H1 (cell line): Measurements from ENCODE around the gene BGN. TPM values are rescaled to one million over a fixed set of nuclear protein-coding genes. Genes with fewer than 3 reads are reported as not detected.

Experiments
- CTCF ChIA-PET: fragments of 300-600 bp; sonication (Branson Sonifier 250); formaldehyde crosslinking; loops from one replicate; lab custom pipeline; 2021; ENCODE audit not compliant: partially characterized antibody; lab: Charles Lee
- POLR2A ChIA-PET: fragments of 300-600 bp; sonication (Branson Sonifier 250); formaldehyde crosslinking; loops from one replicate; lab custom pipeline; 2021; ENCODE audit warnings: inconsistent platforms; ENCODE audit not compliant: partially characterized antibody; lab: Charles Lee
- DNase-seq, 2 experiments: peaks; one replicate each; pipeline versions ENCODE4 v3.0.0 to v3.0.0-alpha.2; 2010 to 2022; ENCODE audit warnings: low spot score in 2 of 2, low read depth in 1 of 2, mixed read lengths in 1 of 2
- FAIRE-seq: peaks from 2 replicates; lab custom pipeline; 2011; peaks lifted over from hg19 to GRCh38; lab: Jason Lieb, UNC
- H2AFZ ChIP-seq: 2 replicates; pipeline ENCODE4 v1.8.1; 2012; ENCODE audit warnings: low read length, inconsistent platforms
- H2AK5ac ChIP-seq: 2 replicates; pipeline ENCODE4 v1.6.1; 2013; ENCODE audit warnings: low read depth, low read length
- H2BK120ac ChIP-seq: replicated peaks from 2 replicates; pipeline ENCODE3; 2013; ENCODE audit warnings: low read depth, low read length, inconsistent platforms
- H2BK12ac ChIP-seq: 2 replicates; pipeline ENCODE4 v1.6.1; 2013; ENCODE audit warnings: low read depth, low read length
- H2BK15ac ChIP-seq: 2 replicates; pipeline ENCODE4 v1.6.1; 2013; ENCODE audit warnings: low read length
- H2BK20ac ChIP-seq: 2 replicates; pipeline ENCODE4 v1.6.1; 2013; ENCODE audit warnings: low read length
- H2BK5ac ChIP-seq: 2 replicates; pipeline ENCODE4 v1.6.1; 2013; ENCODE audit warnings: low read depth, low read length
- H3K14ac ChIP-seq: 2 replicates; pipeline ENCODE4 v1.6.1; 2013; ENCODE audit warnings: inconsistent platforms; ENCODE audit not compliant: insufficient read length
- H3K18ac ChIP-seq: 2 replicates; pipeline ENCODE4 v1.6.1; 2013; ENCODE audit warnings: low read length; ENCODE audit errors: extremely low read depth
- H3K23ac ChIP-seq: 2 replicates; pipeline ENCODE4 v1.6.1; 2013; ENCODE audit warnings: inconsistent platforms; ENCODE audit not compliant: insufficient read length
- H3K23me2 ChIP-seq: 2 replicates; pipeline ENCODE4 v1.6.1; 2013; ENCODE audit warnings: low read depth, low read length
- H3K27ac ChIP-seq: 2 replicates; pipeline ENCODE4 v1.6.1; 2011; ENCODE audit warnings: low read depth, low read length, inconsistent platforms
- H3K27me3 ChIP-seq, 4 experiments: replicated peaks in 1 of 4; 1 replicate in 1 of 4; 2 replicates in 3 of 4; pipeline versions ENCODE4 v1.6.1 to v1.8.1; 2011 to 2013; ENCODE audit warnings: low read length in 3 of 4, mild to moderate bottlenecking in 3 of 4, inconsistent platforms in 2 of 4, mixed read lengths in 2 of 4, moderate library complexity in 1 of 4; ENCODE audit not compliant: control insufficient read depth in 3 of 4, insufficient read depth in 3 of 4; ENCODE audit errors: extremely low read depth in 1 of 4
- H3K36me3 ChIP-seq, 4 experiments: 2 replicates each; pipeline versions ENCODE4 v1.6.1 to v1.8.1; 2011 to 2013; ENCODE audit warnings: mild to moderate bottlenecking in 4 of 4, low read length in 3 of 4, moderate library complexity in 2 of 4, control low read depth in 1 of 4, inconsistent platforms in 1 of 4; ENCODE audit not compliant: insufficient read depth in 4 of 4, control insufficient read depth in 2 of 4
- H3K4ac ChIP-seq: replicated peaks from 2 replicates; pipeline ENCODE3; 2013; ENCODE audit warnings: low read length, low read depth, mixed read lengths, inconsistent platforms; ENCODE audit not compliant: insufficient read length
- H3K4me1 ChIP-seq, 4 experiments: replicated peaks in 1 of 4; 1 replicate in 1 of 4; 2 replicates in 3 of 4; pipeline versions ENCODE4 v1.6.1 to v1.8.1; 2011 to 2013; ENCODE audit warnings: low read length in 3 of 4, inconsistent platforms in 2 of 4, mixed read lengths in 1 of 4; ENCODE audit not compliant: insufficient read depth in 4 of 4, control insufficient read depth in 3 of 4
- H3K4me2 ChIP-seq, 2 experiments: 2 replicates each; pipeline versions ENCODE4 v1.6.1 to v1.8.1; 2011 to 2013; ENCODE audit warnings: low read depth in 2 of 2, low read length in 2 of 2, control low read depth in 1 of 2, inconsistent platforms in 1 of 2, mild to moderate bottlenecking in 1 of 2; ENCODE audit not compliant: insufficient read depth in 1 of 2
- H3K4me3 ChIP-seq, 4 experiments: fragments of 200-600, 300-600 bp in 1 of 4; sonication (generic), shearing (Covaris generic), sonication (Bioruptor Twin) in 1 of 4; 2 replicates each; pipeline versions ENCODE4 v1.5.1 to v1.8.1; 2011 to 2016; ENCODE audit warnings: low read length in 4 of 4, low read depth in 3 of 4, control low read depth in 2 of 4, inconsistent platforms in 2 of 4, mild to moderate bottlenecking in 2 of 4, mixed read lengths in 1 of 4, moderate library complexity in 1 of 4; ENCODE audit not compliant: insufficient read depth in 2 of 4; ENCODE audit errors: extremely low read depth in 1 of 4
- H3K56ac ChIP-seq: replicated peaks from 2 replicates; pipeline ENCODE3; 2013; ENCODE audit warnings: low read depth, mild to moderate bottlenecking, mixed read lengths, low read length, inconsistent platforms; ENCODE audit not compliant: insufficient read length
- H3K79me1 ChIP-seq: 2 replicates; pipeline ENCODE4 v1.6.1; 2013; ENCODE audit warnings: low read depth, low read length, control low read depth
- H3K79me2 ChIP-seq, 2 experiments: 2 replicates each; pipeline versions ENCODE4 v1.6.1 to v1.8.1; 2012 to 2013; ENCODE audit warnings: low read length in 2 of 2, mild to moderate bottlenecking in 2 of 2, inconsistent platforms in 1 of 2; ENCODE audit not compliant: insufficient read depth in 2 of 2, control insufficient read depth in 1 of 2
- H3K9ac ChIP-seq, 4 experiments: replicated peaks in 1 of 4; 1 replicate in 1 of 4; 2 replicates in 3 of 4; pipeline versions ENCODE4 v1.6.1 to v1.8.1; 2011 to 2013; ENCODE audit warnings: low read depth in 3 of 4, low read length in 3 of 4, control low read depth in 2 of 4, mild to moderate bottlenecking in 2 of 4, moderate library complexity in 2 of 4, inconsistent platforms in 1 of 4; ENCODE audit errors: extremely low read depth in 1 of 4
- H3K9me3 ChIP-seq, 2 experiments: 2 replicates each; pipeline versions ENCODE4 v1.6.1 to v1.8.1; 2012 to 2013; ENCODE audit warnings: mild to moderate bottlenecking in 2 of 2, moderate library complexity in 2 of 2, control low read depth in 1 of 2, inconsistent platforms in 1 of 2, low read depth in 1 of 2, low read length in 1 of 2, mixed read lengths in 1 of 2; ENCODE audit not compliant: insufficient read depth in 2 of 2
- H4K20me1 ChIP-seq, 2 experiments: replicated peaks in 1 of 2; 2 replicates each; pipeline versions ENCODE3 to v1.8.1; 2011 to 2013; ENCODE audit warnings: inconsistent platforms in 2 of 2, low read length in 2 of 2, mild to moderate bottlenecking in 1 of 2; ENCODE audit not compliant: insufficient read depth in 2 of 2, control insufficient read depth in 1 of 2
- H4K5ac ChIP-seq: 2 replicates; pipeline ENCODE4 v1.6.1; 2013; ENCODE audit warnings: low read length, low read depth, mixed read lengths, inconsistent platforms; ENCODE audit not compliant: insufficient read length
- H4K8ac ChIP-seq: 2 replicates; pipeline ENCODE4 v1.8.0; 2013; ENCODE audit warnings: mild to moderate bottlenecking, moderate library complexity, low read length, inconsistent platforms; ENCODE audit not compliant: insufficient read depth; ENCODE audit errors: extremely low read depth
- H4K91ac ChIP-seq: replicated peaks from 2 replicates; pipeline ENCODE3; 2013; ENCODE audit warnings: low read length, mixed read lengths, inconsistent platforms; ENCODE audit not compliant: insufficient read length
- BACH1 ChIP-seq: IDR thresholded peaks from 2 replicates; pipeline ENCODE4 v1.6.1; 2012; ENCODE audit warnings: low read length, improper control_type of control experiment
- CBX8 ChIP-seq: fragments of 300-800, 300-1000 bp; sonication (generic); IDR thresholded peaks from 2 replicates; pipeline ENCODE4 v1.7.1; 2016; ENCODE audit warnings: low read depth, low read length, borderline replicate concordance
- CREB1 ChIP-seq: IDR thresholded peaks from 2 replicates; pipeline ENCODE4 v1.6.1; 2012; ENCODE audit warnings: inconsistent platforms
- GABPA ChIP-seq: IDR thresholded peaks from 2 replicates; pipeline ENCODE4 v1.6.1; 2011; ENCODE audit warnings: mild to moderate bottlenecking, low read length, moderate library complexity, borderline replicate concordance; ENCODE audit not compliant: insufficient read depth
- JUND ChIP-seq: IDR thresholded peaks from 2 replicates; pipeline ENCODE4 v1.6.1; 2011; ENCODE audit warnings: mild to moderate bottlenecking, improper control_type of control experiment, low read length
- KDM1A ChIP-seq: fragments of 200-600, 300-600 bp; sonication (generic); IDR thresholded peaks from 2 replicates; pipeline ENCODE4 v1.7.1; 2016; ENCODE audit warnings: mild to moderate bottlenecking, low read length, borderline replicate concordance
- MAFK ChIP-seq: IDR thresholded peaks from 2 replicates; pipeline ENCODE4 v1.6.1; 2012; ENCODE audit warnings: low read depth, mild to moderate bottlenecking, improper control_type of control experiment, low read length
- POLR2AphosphoS5 ChIP-seq: IDR thresholded peaks from 2 replicates; pipeline ENCODE4 v1.6.1; 2011; ENCODE audit warnings: low read depth, low read length
- RAD21 ChIP-seq, 2 experiments: IDR thresholded peaks in 1 of 2; conservative IDR thresholded peaks in 1 of 2; 2 replicates each; pipeline ENCODE4 v1.6.1; 2011; ENCODE audit warnings: low read depth in 2 of 2, low read length in 2 of 2, improper control_type of control experiment in 1 of 2, inconsistent platforms in 1 of 2, mild to moderate bottlenecking in 1 of 2, moderate library complexity in 1 of 2
- SRF ChIP-seq: IDR thresholded peaks from 2 replicates; pipeline ENCODE4 v1.6.1; 2011; ENCODE audit warnings: mild to moderate bottlenecking, low read depth, low read length, moderate library complexity
- TBP ChIP-seq: IDR thresholded peaks from 2 replicates; pipeline ENCODE4 v1.6.1; 2011; ENCODE audit warnings: low read depth, low read length, improper control_type of control experiment
- ZNF274 ChIP-seq: IDR thresholded peaks from 2 replicates; pipeline ENCODE4 v1.7.0; 2012; ENCODE audit warnings: low read length, borderline replicate concordance; ENCODE audit errors: extremely low read depth
- WGBS, 2 experiments: shearing (Covaris generic) in 1 of 2; methylation state at CpG; one replicate each; pipeline versions ENCODE4 v1.1.6 to v1.1.7; 2013 to 2015; ENCODE audit warnings: low lambda C conversion rate in 2 of 2, mixed read lengths in 2 of 2, inconsistent platforms in 1 of 2, low coverage in 1 of 2, missing lambda C conversion rate in 1 of 2; ENCODE audit not compliant: insufficient replicate concordance in 2 of 2, insufficient coverage in 1 of 2, insufficient read length in 1 of 2; ENCODE audit errors: extremely low coverage in 1 of 2, missing lambda C conversion rate in 1 of 2; 5-methylcytosine and 5-hydroxymethylcytosine counted together
- polyA plus RNA-seq, 7 experiments: library from polyadenylated mRNA; depleted of rRNA in 3 of 7; stranded (reverse) in 5 of 7; unstranded in 2 of 7; fragments of >200 nt in 5 of 7; fragments of 200-250 nt in 2 of 7; gene quantifications; 1 replicate in 5 of 7; 2 replicates in 1 of 7; 4 replicates in 1 of 7; pipeline versions ENCODE4 v1.2.1 to v1.2.3, GENCODE V29; 2011 to 2013; ENCODE audit warnings: missing spikeins in 2 of 7, mixed read lengths in 2 of 7
- total RNA-seq: library from RNA; stranded (reverse); fragmentation: NEBNext Ultra II Directional; extraction: Animal tissue kit (Norgen Biotek cat#: 25700); gene quantifications from 2 replicates; pipeline ENCODE4 v1.2.1, GENCODE V29; 2021

Gene BGN
- total and polyA plus RNA-seq, 2 of the 8 experiments (the other 6 are each of a cell fraction or from before 2014, with no cell fraction given): 1.8 to 2.4 TPM

GRCh38 chrX:153491351-153491914, 3.3 kb upstream of the BGN start:
- H2AFZ ChIP-seq: no peak overlapping the region
- no peaks in the 10 kb centered on the region for H3K79me2 ChIP-seq
- H3K18ac ChIP-seq: no peak overlapping the region
- H4K5ac ChIP-seq: no peak overlapping the region
- H2BK12ac ChIP-seq: peak overlapping the region; percentile 39; the same call in 1 of the 2 replicates
- H3K56ac ChIP-seq: no peak overlapping the region
- H3K36me3 ChIP-seq: no peaks in the 10 kb centered on the region
- no peak overlapping the region for H2BK20ac ChIP-seq
- CTCF ChIA-PET: interaction anchor here (0.5 to 7.5 kb wide), 5 partner anchors 9 to 19 kb away, joined by 3 to 50 read pairs (median 4); partner anchors contain the start of gene HAUS7
- H3K79me1 ChIP-seq: no peaks in the 10 kb centered on the region
- 0 out of 4 replicates have a peak overlapping the region, but pooled peaks of 1 of the 2 experiments have one; percentile 7 for H3K4me2 ChIP-seq
- no peak overlapping the region for H2BK15ac ChIP-seq
- POLR2A ChIA-PET: interaction anchor here (1.5 kb wide), 1 partner anchor 18 kb away, joined by 4 read pairs; no protein-coding TSS in a partner anchor
- no peak overlapping the region for H2BK120ac ChIP-seq
- TF ChIP-seq BACH1 (no peak), CBX8 (no peak), SRF (no peak), POLR2AphosphoS5 (no peak), MAFK (no peak), GABPA (no peak), KDM1A (no peak), RAD21 (IDR thresholded peaks at IDR 0.05 in 1 of 2, conservative IDR thresholded peaks at IDR 0.05 in 1 of 2; ENCODE audit: low read depth in 2 of 2, low read length in 2 of 2) (no peak), ZNF274 (no peak), JUND (no peak), TBP (no peak), CREB1 (no peak)
- TF ChIP-seq, all 59 proteins: peak for 0
- Histone ChIP-seq H3K27ac (no peak overlapping the region), H4K20me1 (no peaks in the 10 kb centered on the region), H3K23ac (no peak overlapping the region), H2BK5ac (no peak overlapping the region), H3K9me3 (no peaks in the 10 kb centered on the region), H2AK5ac (no peak overlapping the region), H3K4me3 (no peak overlapping the region), H3K4me1 (peaks cover 0 to 18% (median 7%) of the 10 kb centered on the region in 4 experiments; a peak in 4 of 7 replicates), H4K91ac (no peak overlapping the region), H3K14ac (no peak overlapping the region), H3K23me2 (no peaks in the 10 kb centered on the region; the same call in 1 of the 2 replicates), H3K4ac (no peak overlapping the region), H4K8ac (peak overlapping the region; percentile 25; the same call in 1 of the 2 replicates), H3K9ac (no peak overlapping the region), H3K27me3 (peaks cover 0 to 2% (median 0%) of the 10 kb centered on the region in 4 experiments; a peak in 5 of 7 replicates)
- WGBS, 2 experiments: 80% methylated on average over 1 of the region's 10 CpGs; no CpG with 5 or more reads in 1 of the 2 experiments
- FAIRE-seq (no peak), DNase-seq (no peak)
